Measurements from ENCODE around the gene ZCCHC9. TPM values are rescaled to one million over a fixed set of nuclear protein-coding genes. Genes with fewer than 3 reads are reported as not detected.

The ZCCHC9 gene
- total RNA-seq, 1 donor from 2014 or later = 17.5 TPM

DNA sequence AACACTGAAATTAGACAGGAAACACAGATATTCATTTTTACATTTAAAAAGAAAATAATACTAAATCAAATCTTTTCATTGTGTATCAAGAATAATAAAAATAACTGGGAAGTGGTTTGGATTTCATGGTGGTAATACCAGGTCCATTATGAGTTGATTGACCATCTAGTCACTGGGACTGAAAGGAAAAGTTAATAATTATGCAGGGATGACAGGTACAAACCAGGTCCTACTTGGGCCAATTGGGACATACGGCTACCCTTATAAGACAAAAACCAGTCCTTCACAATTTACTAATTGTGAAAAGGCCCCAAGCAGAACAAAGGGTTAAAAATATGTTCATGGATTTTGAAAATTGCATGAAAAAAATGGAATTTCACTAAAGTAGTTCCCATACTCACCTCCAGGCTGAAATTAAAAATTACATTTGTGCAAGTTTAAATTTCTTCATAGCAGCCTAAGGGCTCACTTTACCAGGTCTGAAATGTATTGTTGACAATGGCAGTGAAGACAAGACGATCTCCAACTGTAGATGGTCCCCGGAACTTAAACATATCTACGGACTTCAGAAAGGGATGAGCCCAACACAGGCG lies 44.1 kb downstream of the ZCCHC9 start:
- no peak overlapping the region for H3K27ac Mint-ChIP-seq (ENCODE audit: unreplicated experiment)

DNA sequence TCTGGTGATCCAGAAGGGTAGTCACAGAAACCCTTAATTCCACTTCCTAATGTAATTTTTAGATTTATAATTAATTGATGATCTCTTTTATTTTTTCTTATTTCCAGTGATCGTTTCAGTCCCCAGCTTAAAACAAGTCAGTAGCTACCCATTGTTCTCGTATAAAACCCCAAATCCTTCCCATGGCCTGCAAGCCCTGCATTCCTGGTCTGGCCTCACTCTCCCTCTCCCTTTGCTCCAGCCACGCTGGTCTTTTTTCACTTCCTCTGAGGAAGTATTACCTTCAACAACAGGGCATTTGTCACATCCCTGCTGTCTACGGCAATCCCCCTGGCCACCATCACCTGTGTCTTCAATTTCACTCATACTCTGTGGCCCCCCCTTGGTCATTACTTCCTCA lies 47.8 kb downstream of the ZCCHC9 start:
- no peak for DNase-seq (ENCODE audit: low spot score)
- TF ChIP-seq, protein P1, sequence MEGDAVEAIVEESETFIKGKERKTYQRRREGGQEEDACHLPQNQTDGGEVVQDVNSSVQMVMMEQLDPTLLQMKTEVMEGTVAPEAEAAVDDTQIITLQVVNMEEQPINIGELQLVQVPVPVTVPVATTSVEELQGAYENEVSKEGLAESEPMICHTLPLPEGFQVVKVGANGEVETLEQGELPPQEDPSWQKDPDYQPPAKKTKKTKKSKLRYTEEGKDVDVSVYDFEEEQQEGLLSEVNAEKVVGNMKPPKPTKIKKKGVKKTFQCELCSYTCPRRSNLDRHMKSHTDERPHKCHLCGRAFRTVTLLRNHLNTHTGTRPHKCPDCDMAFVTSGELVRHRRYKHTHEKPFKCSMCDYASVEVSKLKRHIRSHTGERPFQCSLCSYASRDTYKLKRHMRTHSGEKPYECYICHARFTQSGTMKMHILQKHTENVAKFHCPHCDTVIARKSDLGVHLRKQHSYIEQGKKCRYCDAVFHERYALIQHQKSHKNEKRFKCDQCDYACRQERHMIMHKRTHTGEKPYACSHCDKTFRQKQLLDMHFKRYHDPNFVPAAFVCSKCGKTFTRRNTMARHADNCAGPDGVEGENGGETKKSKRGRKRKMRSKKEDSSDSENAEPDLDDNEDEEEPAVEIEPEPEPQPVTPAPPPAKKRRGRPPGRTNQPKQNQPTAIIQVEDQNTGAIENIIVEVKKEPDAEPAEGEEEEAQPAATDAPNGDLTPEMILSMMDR (IDR thresholded peaks at IDR 0.05) = no peak
- Mint-ChIP-seq H3K4me1 (ENCODE audit: low read depth) (no peaks in the 10 kb centered on the region), H3K9me3 (ENCODE audit: low read depth) (no peaks in the 10 kb centered on the region), H3K4me3 (ENCODE audit: unreplicated experiment) (no peak overlapping the region), H3K36me3 (ENCODE audit: low read depth) (no peaks in the 10 kb centered on the region), H3K27ac (ENCODE audit: unreplicated experiment) (no peak overlapping the region), H3K27me3 (ENCODE audit: low read depth) (peaks cover 2% of the 10 kb centered on the region)

More for the DNA sequence above, 44.1 kb downstream of the ZCCHC9 start:
- no peak overlapping the region for H3K4me3 Mint-ChIP-seq (ENCODE audit: unreplicated experiment)
- H3K9me3 Mint-ChIP-seq (ENCODE audit: low read depth) = no peaks in the 10 kb centered on the region
- H3K4me1 Mint-ChIP-seq (ENCODE audit: low read depth) = no peaks in the 10 kb centered on the region
- no peak for DNase-seq (ENCODE audit: low spot score)
- H3K36me3 Mint-ChIP-seq (ENCODE audit: low read depth) = no peaks in the 10 kb centered on the region
- H3K27me3 Mint-ChIP-seq (ENCODE audit: low read depth) = no peaks in the 10 kb centered on the region
- TF ChIP-seq, protein P1 (IDR thresholded peaks at IDR 0.05) = no peak

DNA sequence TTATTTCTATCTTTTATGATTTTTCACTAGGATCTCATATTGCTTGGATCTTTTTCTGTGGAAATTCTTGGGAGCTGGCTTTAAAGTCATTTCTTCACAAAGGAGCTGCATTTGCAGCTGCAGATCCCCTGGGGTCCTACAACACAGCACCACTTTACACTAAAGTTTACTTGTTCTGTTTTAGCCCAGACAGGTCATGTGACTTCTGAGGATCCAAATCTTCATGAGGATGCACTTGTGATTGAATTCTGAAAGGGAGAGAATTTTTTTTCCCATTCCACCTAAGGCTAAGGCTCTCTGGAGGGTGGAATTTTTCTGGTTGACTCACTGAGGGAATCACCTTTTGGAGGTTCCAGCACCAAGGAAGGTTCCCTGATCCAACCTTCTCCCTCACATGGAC lies 49.1 kb downstream of the ZCCHC9 start:
- no peak for DNase-seq (ENCODE audit: low spot score)
- Mint-ChIP-seq H3K27me3 (ENCODE audit: low read depth) (peaks cover 2% of the 10 kb centered on the region), H3K36me3 (ENCODE audit: low read depth) (no peaks in the 10 kb centered on the region), H3K4me3 (ENCODE audit: unreplicated experiment) (no peak overlapping the region), H3K9me3 (ENCODE audit: low read depth) (no peaks in the 10 kb centered on the region), H3K4me1 (ENCODE audit: low read depth) (no peaks in the 10 kb centered on the region), H3K27ac (ENCODE audit: unreplicated experiment) (no peak overlapping the region)
- TF ChIP-seq, protein P1 (IDR thresholded peaks at IDR 0.05) = no peak

DNA sequence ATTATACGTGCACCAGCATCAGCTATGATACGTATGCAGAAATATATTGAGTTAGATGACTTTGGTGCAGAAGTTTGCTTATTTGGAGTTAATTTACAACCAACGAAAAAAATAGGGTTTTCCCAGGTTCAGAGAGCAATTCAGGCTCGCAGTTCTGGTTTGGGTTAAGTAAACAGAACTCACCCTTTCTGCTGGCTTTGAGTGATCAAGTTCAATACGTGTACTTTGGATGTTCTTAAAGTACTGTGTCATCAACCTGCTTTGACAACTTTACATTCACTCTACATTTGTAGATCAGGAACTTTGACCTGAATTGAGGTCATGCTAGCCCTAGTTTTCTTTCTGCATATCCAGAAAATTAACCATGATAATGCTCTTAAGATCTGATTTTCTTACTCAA lies 51.8 kb downstream of the ZCCHC9 start:
- no peak for DNase-seq (ENCODE audit: low spot score)
- Mint-ChIP-seq H3K27me3 (ENCODE audit: low read depth) (peaks cover 2% of the 10 kb centered on the region), H3K27ac (ENCODE audit: unreplicated experiment) (no peak overlapping the region), H3K4me1 (ENCODE audit: low read depth) (no peaks in the 10 kb centered on the region), H3K9me3 (ENCODE audit: low read depth) (no peaks in the 10 kb centered on the region), H3K36me3 (ENCODE audit: low read depth) (no peaks in the 10 kb centered on the region), H3K4me3 (ENCODE audit: unreplicated experiment) (no peak overlapping the region)
- TF ChIP-seq, protein P1 (IDR thresholded peaks at IDR 0.05) = no peak

DNA sequence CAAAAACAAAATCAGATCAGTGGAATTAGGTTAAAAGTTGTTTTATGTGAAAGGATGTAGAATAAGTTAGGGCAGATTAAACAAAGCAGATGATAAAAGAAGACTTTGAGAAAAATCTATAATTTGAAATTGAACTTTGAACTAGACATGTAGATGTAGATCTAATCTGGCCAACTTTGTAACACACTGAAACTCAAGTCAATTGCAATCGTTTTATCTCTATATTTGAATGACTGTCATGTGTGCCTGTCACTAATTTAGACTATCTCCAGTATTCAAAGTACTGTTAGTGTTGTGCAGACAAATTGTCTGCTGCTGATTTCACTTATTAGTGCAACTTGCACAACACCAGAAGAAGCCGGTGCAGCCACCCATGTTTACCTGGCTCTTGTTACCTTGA lies 52.7 kb downstream of the ZCCHC9 start:
- TF ChIP-seq, protein P1 (IDR thresholded peaks at IDR 0.05) = no peak
- Mint-ChIP-seq H3K4me3 (ENCODE audit: unreplicated experiment) (no peak overlapping the region), H3K9me3 (ENCODE audit: low read depth) (no peaks in the 10 kb centered on the region), H3K27me3 (ENCODE audit: low read depth) (peaks cover 4% of the 10 kb centered on the region), H3K27ac (ENCODE audit: unreplicated experiment) (no peak overlapping the region), H3K4me1 (ENCODE audit: low read depth) (no peaks in the 10 kb centered on the region), H3K36me3 (ENCODE audit: low read depth) (no peaks in the 10 kb centered on the region)
- DNase-seq (ENCODE audit: low spot score) = no peak
